GM18526 (cell line): ENCODE results near the gene CEACAM18.

Experiments used
- POLR2A ChIP-seq: IDR thresholded peaks from 3 replicates; pipeline ENCODE4 v1.6.1; 2011; ENCODE audit not compliant: insufficient read length; ENCODE audit errors: extremely low read depth

Gene CEACAM18

DNA sequence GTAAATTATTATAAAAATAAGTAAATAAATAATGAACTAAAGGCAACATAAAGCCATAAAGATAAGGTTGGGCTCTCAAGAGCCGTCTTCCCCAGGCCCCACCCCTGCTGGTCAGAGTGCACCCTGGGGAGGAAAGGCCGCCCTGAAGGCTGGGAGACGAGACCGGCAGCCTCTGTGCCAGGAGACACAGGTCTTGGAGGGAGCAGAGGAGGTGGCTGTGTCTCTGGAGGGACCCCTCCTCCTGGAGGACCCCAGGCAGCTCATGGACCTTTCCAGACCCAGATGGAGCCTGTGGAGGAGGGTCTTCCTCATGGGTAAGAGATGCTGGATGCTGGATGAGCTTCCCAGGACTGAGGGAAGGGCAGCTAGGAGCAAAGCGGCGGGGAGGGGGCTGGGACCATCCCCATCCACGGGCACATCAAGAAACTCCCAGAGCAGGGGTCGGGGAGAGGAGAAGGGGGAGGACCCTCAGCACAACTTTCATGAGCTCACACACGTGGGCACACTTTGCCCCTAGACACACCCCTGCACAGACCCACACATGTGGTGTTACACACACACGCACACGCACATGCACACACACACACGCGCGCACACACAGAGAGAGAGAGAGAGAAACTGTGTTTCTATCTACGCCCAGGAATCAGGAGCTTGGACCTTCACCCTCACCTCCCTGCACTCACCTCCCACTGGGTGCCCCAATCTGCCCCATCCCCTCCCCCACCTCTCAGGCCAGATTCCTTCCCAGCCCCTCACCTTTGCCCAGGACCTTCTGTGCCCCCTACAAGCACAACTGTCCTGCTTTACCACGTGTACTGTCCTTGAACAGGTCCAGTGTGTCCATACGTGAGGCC, at the start of gene CEACAM18:
TSS of gene CEACAM18 (plus strand) at position 159 of the 854 bp plus-strand sequence.
- TF ChIP-seq POLR2A = no peak

DNA sequence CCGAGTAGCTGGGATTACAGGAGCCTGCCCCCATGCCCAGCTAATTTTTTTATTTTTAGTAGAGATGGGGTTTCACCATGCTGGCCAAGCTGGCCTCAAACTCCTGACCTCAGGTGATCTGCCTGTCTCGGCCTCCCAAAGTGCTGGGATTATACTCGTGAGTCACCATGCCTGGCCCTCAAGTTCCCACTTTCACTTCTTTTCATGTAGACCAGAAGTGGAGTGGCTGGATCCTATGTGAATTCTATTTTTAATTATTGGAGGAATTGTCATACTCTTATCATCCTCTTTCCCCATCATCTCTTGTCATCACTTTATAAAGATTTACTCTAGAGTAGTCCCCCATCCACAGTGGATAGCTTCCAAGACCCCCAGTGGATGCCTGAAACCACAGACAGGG, 48.1 kb upstream of the CEACAM18 start:
- no peak for TF ChIP-seq POLR2A

DNA sequence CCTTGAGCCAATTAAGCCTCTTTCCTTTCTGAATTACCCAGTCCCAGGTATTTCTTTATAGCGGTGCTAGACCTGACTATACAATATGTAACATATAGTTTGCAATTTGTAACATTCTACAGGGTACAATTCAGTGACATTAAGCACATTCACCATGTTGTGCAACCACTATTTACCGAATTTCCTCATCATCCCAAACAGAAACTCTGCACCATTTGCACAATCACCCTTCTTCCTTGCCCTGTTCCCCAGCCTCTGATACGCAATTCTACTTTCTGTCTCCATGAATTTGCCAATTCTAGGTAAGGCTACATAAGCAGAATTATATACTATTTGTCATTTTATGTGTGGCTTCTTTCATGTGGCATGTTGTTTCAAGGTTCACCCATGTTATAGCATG, 47.2 kb upstream of the CEACAM18 start:
- no peak for TF ChIP-seq POLR2A

DNA sequence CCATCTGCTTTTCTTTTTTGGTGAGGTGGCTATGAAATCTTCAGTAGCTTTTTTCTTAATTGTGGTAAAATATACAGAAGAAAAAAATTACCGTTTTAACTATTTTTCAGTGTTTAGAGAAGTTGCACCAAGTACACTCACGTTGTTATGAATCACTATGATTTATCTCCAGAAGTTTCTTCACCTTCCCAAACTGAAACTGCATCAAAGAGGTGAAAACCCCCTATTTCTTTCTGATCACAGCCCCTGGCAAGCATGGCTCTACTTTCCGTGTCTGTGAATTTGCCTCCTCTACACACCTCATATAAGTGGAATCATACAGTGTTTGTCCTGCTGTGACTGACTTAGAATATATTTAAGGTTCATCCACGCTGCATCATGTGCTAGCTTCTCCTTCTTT, 45.3 kb upstream of the CEACAM18 start:
- no peak for TF ChIP-seq POLR2A

DNA sequence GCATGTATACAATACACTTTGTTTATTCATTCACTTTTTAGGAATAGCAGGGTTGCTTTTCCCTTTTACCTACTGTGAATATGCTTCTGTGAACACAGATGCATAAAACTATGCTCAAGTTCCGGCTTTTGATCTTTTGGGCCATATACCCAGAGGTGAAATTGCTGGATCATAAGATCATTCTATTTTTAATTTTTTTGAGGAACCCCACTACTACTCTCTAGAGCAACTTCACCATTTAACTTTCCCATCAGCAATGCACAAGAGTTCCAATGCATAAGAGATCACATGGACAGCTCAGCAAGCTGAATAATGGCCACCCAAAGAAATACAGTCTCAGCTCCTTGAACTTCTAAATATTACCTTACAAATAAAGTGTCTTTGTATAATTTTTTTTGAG, 43.9 kb upstream of the CEACAM18 start:
- no peak for TF ChIP-seq POLR2A

DNA sequence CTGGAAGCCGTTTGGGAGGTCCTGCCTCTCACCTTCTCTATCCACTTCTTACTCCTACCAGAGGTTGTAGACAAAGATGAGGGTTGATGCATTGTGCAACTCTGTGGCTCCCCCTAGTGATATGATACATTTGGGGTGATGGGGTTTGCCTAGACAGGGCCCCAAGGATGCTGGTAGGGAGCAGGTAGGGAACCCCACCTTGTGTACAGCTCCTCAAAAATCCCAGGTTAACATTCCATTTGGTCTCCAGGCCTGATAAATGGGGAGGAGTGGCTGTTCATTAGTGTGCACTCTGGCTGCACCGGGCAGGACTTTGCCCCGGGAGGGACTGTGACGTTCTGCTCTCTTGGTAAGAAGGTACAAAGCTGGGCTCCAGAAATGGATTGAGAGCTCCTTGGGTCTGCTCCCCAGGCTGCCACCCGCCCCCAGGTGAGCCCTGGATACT, 39.3 kb upstream of the CEACAM18 start:
- TF ChIP-seq POLR2A = no peak

DNA sequence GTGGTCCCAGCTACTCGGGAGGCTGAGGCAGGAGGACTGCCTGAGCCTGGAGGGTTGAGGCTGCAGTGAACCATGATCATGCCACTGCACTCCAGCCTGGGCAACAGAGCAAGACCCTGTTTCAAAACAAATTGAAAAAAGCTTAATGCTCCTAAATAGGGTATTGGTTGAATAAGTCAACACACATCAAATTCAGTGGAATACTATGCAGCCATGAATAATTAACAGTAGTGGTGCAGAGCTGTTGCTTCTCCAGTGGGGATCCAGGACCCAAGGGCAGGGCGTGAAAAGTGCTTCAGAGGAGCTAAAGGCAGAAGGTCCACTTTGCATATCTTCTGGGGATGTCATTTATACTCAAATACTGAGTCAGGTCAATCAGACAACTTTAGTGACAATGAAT, 38.3 kb upstream of the CEACAM18 start:
- TF ChIP-seq POLR2A = no peak

DNA sequence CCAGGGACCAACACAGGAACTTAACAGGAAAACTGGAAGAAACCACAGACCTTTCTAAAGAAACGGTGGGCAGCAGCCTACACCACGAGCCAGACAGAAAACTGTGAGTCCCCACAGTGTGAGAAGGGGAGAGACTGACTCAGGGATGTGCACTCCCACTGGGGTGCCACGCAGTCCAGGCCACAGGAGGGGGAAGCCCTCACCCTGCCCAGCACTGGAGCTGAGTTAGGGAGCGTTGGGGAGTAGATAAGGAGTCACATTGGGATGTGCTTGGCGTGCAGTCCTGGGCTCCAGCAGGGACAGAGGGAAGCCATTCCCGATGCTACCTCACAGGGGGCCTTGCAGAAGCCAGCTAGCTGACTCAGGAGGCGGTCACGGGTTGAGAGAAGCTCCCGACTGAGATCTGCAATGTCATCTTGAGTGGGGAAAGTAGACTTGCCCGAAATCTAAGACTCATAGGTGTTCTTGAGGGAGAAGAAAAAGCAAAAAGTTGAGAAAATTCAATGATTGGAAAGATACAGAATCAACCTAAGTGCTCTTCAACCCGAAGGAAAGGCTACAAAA, 37.4 kb upstream of the CEACAM18 start:
- no peak for TF ChIP-seq POLR2A

DNA sequence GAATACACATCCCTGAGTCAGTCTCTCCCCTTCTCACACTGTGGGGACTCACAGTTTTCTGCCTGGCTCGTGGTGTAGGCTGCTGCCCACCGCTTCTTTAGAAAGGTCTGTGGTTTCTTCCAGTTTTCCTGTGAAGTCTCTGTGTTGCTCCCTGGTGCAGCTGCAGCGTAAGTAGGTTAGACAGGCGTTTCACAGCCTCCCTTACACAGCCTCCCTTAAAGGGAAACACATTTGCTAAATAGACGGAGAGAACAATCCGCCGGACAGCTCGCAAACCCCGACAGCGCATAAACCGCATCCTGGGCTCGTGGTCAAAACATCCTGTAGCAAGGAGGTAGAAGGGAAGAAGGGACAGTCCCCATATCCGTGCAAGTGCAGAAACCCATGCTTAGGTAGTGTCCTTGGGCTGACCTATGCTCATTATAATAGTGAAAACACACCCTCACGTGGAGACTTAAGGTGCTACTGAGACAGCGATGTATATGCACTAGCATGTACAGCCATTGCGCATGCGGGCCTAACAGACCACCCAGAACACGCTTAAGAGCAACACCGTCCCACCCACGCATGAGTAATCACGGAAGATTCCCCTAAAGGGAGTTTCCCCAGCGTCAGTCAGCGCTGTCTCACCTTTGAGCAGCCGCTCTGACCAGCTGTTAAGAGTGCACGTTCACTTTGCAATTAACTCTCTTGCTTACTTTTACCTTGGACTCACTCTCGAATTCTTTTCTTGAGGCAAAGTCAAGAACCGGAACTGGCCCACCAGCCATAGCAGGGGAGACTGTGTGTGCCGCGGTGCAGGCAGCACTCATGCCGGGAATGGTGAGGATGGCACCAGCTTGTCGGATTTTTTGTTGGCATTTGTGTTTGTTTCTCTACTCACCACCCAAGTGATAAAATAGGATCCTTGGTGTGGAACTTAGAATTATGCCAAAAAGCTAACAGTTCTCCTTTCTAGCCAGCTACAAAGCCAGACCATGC, 36.6 kb upstream of the CEACAM18 start:
- TF ChIP-seq POLR2A = no peak

DNA sequence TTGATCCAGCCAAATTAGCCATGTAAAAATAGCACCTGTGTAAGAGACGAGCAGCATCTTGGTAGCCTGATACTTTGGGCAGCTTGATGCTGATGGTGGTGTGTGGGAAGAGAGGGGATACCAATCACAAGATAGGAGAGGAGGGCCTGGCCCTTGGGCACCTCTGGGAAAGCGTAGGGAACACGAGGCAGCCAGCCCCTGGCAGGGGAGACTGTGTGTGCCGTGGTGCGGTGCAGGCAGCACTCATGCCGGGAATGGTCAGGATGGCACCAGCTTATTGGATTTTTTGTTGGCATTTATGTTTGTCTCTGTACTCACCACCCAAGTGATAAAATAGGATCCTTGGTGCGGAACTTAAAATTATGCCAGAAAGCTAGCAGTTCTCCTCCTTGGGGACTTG, 30.3 kb upstream of the CEACAM18 start:
- TF ChIP-seq POLR2A = no peak

DNA sequence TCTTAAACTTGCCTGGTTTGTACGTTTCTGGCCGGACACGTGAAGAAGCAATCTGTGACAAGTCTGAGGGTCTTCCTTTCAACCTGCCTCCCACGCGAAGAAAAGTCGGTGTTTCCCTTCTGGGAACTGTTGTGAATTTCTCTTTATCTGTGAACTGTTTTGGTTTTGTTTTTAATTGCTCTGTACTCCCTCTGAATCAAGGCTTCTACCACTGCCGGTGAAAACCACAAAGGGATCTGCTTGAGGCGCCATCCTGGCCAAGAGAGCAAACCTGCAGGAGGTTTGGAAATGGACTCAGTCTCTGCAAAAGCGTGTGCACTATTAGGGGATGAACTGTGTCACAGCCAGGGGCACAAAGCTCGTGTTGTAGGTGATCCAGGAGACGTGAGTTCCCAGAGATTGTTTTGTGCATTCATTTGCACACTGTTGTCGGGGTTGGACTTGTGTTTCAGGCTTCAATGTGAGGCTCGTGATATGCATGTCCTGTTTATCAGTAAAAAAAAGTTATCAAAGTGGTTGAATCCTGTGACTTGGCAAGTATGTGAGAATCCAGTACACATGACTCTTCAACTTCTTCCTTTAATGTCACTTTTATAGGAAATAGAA, 29.8 kb upstream of the CEACAM18 start:
- no peak for TF ChIP-seq POLR2A

DNA sequence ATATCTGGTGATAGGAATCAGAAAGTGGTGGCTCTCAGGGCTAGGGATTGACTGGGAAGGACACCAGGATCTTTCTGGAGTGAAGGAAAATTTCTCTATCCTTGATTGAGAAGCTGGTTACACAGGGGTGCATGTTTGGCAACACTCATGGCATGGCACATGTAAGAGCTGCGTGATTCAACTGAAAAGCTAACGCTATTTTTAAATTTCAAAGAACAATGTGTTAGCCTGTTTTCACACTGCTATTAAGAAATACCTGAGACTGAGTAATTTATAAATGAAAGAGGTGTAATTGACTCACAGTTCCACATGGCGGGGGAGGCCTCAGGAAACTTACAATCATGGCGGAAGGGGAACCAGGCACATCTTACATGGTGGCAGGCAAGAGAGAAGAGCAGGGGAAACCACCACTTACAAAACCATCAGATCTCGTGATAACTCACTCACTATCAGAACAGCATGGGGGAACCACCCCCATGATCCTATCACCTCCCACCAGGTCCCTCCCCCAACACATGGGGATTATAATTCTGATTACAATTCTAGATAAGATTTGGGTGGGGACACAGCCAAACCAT, 27.5 kb upstream of the CEACAM18 start:
- no peak for TF ChIP-seq POLR2A

DNA sequence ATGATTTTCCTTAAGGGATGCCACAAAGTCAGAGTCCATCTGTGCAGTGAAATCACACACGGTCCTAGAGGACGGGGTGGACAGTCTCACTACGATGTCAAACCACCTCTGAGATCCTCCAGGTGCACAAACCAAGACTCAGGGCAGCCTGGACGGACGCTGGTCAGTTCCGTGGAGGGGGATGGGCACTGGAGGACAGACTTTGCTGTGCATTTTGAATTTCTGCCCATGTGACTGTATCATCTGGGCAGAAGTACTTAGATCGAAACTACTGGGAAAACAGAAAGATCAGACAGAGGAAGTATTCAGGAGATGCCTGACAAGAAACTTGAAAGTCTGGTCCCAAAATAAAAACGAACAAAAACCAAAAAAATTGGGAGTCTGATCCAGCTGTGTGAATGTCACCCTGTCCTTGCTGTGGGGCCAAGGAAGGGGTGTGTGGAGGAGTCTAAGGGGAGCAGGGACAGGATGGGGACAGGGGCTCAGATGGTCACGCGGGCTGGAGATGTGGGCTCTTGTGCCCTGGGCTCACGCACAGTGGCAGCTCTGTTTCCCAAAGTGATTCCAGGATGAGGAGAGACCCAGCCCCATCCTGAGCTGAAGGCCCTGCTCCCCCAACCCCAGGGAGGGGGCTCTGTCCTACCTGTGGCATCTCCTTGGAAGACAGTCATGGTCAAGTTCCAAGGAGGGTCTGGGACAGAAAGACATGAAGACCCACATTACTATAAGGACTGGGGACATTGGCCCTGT, 21.6 kb upstream of the CEACAM18 start:
- no peak for TF ChIP-seq POLR2A

DNA sequence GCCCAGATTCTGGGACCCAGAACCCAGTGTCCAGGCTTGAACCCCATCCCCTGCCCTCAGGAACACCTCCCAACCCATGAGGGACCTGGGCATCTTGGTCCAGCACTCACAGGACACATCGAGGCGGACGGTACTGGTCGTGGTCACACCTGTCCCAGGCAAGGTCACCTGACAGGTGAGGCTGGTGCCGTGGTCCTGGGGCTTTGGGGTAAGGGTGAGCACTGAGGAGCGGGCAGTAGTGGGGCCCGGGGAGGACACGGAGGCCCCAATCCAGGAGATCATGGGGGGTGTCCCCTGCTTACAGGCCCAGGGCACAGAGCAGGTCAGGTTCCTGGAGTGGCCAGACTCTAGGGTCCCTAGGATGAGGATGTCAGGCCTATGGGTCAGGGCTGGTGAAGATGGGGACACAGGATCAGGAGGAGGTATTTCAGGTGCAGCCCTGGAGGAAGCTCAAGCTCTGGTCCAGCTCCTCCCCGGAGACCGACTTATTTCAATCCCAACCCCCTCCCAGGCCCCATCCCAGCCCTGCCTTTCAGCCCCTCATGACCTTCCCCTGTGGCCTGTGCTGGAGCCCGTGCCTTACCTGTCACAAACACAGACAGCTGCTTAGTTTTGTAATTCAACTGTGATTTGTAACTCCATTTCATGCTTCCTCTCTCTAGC, 20.9 kb upstream of the CEACAM18 start:
- TF ChIP-seq POLR2A = no peak

DNA sequence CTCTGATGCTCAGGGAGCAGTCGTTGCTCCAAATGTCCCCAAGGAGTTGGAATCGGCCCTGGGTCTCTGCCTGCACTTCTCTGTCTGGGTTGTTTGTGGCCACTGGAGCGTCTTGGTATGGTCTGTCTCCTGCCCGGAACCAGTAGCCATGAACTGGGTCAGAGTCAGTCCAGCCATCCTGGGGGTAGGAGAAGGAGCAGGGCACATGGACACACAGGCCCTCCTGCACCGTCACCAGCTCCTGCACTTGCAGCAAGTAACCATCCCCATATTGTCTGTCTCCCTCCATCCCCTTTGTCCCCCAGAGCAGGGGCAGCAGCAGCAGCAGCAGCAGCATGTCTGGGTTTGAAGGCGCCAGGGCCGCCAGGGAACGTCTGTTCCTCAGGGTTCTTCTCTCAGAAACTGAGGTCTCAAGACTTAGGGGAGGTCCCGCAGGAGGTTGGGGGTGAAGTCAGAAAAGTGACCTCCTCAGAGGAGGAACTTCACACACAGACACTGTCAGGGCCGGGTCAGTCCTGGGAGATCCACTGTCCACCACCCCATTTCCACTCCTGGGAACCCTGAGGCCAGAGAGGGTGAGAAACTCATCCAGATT, 20.2 kb upstream of the CEACAM18 start, which contains the start of gene SIGLEC8:
TSS of gene SIGLEC8 (minus strand) at position 404 of the 595 bp plus-strand sequence. CDS start at position 337, 67 bp downstream.
- no peak for TF ChIP-seq POLR2A
